ENCODE measurements around the gene CCDC6.
"Not testable (repeated sequence)": the region's sequence is repeated elsewhere in the genome, so short reads cannot be mapped to it uniquely, and the experiment has no call there.

CCDC6 gene

GRCh38 chr10:59805014-59805413, 101.3 kb downstream of the CCDC6 start:
- no peak for DNase-seq

GRCh38 chr10:59804220-59804619, 102.1 kb downstream of the CCDC6 start:
- DNase-seq = no peak

- no peak for DNase-seq
Measured at GRCh38 chr10:59803714-59804113, 102.6 kb downstream of the CCDC6 start.

GRCh38 chr10:59801171-59801570, 105.2 kb downstream of the CCDC6 start:
- DNase-seq = no peak

GRCh38 chr10:59799421-59799820, 106.9 kb downstream of the CCDC6 start:
- no peak for DNase-seq

- no peak for DNase-seq
Measured at GRCh38 chr10:59793919-59794318, 112.4 kb downstream of the CCDC6 start.

- DNase-seq = no peak
Measured at GRCh38 chr10:59792812-59793211, 113.5 kb downstream of the CCDC6 start.

- DNase-seq = no peak
Measured at GRCh38 chr10:59791601-59792000, 114.8 kb downstream of the CCDC6 start.

GRCh38 chr10:59790080-59790479, 116.3 kb downstream of the CCDC6 start:
- DNase-seq = not testable (repeated sequence)

GRCh38 chr10:59788914-59789313, 117.4 kb downstream of the CCDC6 start:
- not testable (repeated sequence) for DNase-seq

- DNase-seq = not testable (repeated sequence)
Measured at GRCh38 chr10:59787032-59787431, 119.3 kb downstream of the CCDC6 start.

- DNase-seq = not testable (repeated sequence)
Measured at GRCh38 chr10:59785476-59785875, 120.9 kb downstream of the CCDC6 start.

GRCh38 chr10:59781511-59781910, 124.8 kb downstream of the CCDC6 start:
- DNase-seq = no peak

- no peak for DNase-seq
Measured at GRCh38 chr10:59779756-59780533, 126.4 kb downstream of the CCDC6 start.

- DNase-seq = no peak
Measured at GRCh38 chr10:59774451-59774850, 131.9 kb downstream of the CCDC6 start.

- no peak for DNase-seq
Measured at GRCh38 chr10:59773088-59773487, 133.3 kb downstream of the CCDC6 start.

GRCh38 chr10:59771162-59771807, 135.1 kb downstream of the CCDC6 start:
- no peak for DNase-seq

GRCh38 chr10:59770689-59771088, 135.7 kb downstream of the CCDC6 start:
- no peak for DNase-seq

GRCh38 chr10:59762505-59762904, 143.9 kb downstream of the CCDC6 start:
- DNase-seq = no peak

- no peak for DNase-seq
Measured at GRCh38 chr10:59757966-59758365, 148.4 kb downstream of the CCDC6 start.

GRCh38 chr10:59754951-59755350, 151.4 kb downstream of the CCDC6 start:
- DNase-seq = no peak

GRCh38 chr10:59753267-59753666, 153.1 kb downstream of the CCDC6 start, which contains the start of gene MRLN:
MRLN (minus strand) TSS chr10:59753455.
- no peak for DNase-seq

- DNase-seq = no peak
Measured at GRCh38 chr10:59752278-59752940, 153.9 kb downstream of the CCDC6 start.

Measured in activated gamma-delta T cell (primary cell).